HUDEP-2 (cell line): ENCODE measurements around the gene PRCD.

Source experiments
- DNase-seq, 76 experiments: peaks; one replicate each; lab custom pipeline; 2025; ENCODE audit not compliant: unreplicated experiment in 76 of 76; lab: John Stamatoyannopoulos, UW

PRCD gene

DNA sequence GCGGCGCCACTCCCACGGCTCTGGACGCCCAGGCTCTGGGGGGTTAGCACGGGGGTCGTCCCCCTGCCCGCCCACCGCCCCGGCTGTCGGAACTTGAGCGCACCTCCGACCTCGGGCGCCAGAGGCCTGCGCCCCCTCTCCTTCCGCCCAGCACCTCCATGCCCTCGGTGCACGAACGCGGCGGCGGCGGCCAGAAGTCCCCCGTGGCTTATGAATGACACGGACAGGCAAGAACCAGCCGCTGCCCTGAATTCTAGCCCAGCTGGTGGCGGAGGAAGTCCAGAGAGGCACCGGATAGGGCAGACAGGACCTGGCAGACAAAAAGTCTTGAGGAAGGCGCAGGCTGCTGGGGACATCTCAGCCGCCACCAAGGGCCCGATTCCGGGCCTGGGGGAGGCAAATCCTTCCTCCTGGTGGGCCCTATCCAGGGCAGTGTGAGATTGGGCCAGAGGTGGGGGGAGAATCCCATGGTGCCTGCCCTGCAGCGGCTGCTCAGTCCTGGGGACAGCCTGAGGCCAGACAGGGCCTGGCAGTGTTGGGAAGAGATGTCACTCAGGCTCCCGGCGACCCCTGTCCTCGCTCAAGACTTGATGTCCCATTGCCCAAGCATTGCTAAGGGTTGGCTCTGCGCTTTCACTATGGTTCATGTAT, 1.4 kb upstream of the PRCD start:
- no peak for DNase-seq

DNA sequence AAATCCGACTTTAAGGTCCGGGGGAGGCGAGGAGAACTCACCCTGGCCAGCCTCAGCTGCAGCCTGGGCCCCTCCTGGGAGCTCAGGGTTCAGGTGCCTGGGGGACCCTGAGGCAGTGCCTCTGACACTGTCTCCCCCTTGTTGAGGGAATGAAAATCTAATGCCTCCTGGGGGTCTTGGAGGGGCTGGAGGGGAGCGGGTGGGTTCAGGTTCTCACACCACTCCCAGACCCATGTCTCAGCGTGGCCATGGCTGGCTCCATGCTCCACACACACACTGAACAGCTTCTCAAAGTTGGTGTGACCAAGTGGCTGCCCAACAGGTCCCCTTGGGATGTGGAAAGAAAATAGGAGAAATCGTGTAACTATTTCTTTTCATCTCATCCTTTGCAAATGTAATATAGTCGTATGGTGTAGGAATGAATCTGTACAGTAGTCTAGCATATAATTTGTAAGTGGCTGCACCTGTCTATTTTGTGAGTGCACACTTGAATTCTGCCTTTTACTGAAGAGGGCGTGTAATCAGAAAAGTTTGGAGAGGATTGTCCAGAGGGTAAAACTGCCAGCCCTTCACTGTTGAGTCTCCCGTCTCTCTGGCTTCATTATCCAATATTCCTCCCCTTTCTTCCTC, 788 bp upstream of the PRCD start:
- no peak for DNase-seq

DNA sequence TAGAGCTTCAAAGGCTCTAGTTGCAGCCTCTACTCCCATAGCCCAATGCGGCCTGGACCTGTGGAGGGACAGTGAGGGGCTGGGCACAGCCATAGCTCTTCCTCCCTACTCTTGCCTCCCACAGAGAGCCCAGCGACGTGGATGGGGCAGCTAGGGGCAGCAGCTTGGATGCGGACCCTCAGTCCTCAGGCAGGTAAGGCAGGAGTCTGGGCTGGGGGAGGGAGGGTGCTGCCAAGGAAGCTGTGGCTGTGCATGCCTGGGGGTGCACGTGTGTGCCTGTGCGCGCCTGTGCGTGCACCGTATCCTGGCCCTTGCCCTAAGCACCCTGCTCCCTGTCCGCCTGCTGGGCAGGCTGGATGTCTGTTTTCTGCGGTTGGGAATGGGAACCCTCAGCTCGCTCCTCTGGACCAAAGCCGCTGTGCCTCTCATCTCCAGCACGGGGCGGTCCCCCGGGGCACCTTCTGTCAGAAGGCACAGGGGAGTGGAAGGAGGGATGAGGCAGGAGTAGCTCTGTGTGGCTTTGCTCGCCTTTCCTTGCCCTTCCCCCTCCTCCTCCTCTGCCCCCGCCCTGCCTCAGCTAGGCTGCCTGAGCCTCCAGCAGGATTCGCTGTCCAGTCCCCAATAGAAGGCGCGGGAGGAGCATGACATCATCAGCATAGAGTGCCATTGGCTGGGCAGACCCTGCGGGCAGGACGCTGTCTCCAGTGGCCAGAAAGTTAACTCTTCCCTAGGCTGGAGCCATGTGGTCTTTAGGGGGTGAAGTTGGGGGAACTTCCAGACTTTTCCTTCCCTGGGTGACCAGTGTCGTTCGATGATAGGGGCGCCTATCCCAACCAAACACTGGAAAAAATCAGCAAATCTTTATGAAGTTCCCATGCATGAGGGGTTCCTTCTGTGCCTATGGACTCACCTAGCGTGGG, 797 bp downstream of the PRCD start:
- peak in 66 of 76 experiments; percentile 8 to 91 (median 58) for DNase-seq

DNA sequence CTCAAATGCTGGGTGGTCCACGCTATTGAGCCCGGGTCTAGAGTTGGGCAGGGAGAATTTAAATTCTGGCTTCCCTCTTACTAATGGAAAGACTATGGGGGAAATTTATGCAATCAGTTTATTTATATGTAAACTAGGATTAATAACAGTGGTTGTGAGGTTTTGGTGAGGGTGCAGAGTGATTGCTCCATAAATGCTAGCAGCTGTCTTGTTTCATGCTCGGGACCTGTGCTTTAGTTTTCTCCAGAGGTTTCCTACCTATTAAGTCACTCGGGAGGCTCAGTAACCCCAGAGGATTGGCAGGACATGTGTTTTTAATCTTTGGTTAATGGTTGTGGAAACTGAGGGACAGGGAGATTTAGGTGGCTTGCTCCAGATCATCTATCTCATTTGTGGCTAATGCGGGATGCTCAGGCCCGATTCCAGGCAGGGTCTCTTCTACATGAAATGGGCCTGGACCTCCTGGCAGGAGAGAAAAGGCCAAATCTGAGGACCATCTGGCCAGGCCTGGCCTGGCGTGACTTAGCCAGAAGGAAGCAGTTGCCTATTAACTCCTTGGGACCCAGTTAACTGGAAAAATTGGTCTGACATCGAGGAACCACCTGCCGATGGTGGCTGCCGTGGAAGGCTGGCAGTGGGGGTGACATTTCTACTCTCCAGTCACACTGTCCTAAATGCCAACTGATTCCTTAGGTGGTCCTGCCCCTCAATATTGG, 2.1 kb downstream of the PRCD start:
- DNase-seq = no peak

DNA sequence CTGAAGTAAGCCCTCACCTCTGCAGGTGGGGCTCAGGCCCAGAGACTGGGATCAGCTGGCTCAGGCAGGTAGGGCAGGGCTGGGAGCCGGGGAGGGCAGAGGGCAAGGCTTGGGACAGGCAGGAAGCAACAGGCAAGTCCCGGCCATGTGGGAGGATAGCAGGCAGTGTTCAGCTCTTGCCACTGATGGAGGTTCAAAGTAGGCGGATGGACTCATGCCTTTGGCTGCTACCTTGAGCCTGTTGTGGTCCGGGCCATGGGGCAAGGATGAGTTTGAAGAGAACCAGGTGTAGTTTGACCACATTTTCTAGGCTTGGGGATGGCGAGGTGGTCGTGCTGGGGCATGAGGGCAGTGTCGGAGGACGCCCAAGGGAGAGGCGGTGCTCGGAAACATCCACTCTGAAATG, 2.7 kb downstream of the PRCD start:
- DNase-seq = no peak

DNA sequence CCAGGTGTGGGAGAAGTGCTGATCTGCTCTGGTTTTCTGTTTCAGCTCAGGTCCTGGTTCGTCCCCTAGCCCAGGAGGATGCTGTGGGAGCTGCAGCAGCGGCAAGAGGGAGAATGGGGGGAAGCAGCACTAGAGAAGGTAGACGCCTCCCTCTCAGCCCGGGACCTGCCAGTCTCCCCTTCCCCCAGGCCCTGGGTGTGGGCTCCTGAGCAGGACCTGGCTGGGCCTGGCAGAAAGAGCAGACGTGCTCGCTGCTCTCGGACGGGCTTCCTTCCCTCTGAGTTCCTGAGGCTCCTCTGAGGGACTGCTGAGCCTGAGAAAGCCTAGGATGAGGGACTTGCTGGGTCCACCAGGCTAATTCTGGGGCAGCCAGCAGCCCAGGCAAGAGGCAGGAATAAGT, 3.1 kb downstream of the PRCD start:
- DNase-seq = no peak

DNA sequence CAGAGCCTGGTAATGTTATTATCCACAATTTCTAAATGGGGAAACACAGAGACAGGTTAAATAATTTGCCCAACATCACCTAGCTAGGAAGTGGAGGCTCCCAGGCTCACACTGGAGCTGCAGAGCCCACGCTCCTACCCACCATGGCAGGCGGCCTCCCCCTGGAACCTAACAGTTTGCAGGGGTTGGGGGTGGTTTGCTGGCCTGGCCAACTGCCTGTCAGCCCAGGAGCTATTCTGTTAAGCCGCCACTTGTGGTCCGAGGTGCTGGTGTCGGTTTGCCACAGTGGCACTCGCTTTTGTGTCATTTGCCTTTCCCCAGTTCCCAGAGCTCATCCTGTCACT, 3.6 kb downstream of the PRCD start:
- no peak for DNase-seq

DNA sequence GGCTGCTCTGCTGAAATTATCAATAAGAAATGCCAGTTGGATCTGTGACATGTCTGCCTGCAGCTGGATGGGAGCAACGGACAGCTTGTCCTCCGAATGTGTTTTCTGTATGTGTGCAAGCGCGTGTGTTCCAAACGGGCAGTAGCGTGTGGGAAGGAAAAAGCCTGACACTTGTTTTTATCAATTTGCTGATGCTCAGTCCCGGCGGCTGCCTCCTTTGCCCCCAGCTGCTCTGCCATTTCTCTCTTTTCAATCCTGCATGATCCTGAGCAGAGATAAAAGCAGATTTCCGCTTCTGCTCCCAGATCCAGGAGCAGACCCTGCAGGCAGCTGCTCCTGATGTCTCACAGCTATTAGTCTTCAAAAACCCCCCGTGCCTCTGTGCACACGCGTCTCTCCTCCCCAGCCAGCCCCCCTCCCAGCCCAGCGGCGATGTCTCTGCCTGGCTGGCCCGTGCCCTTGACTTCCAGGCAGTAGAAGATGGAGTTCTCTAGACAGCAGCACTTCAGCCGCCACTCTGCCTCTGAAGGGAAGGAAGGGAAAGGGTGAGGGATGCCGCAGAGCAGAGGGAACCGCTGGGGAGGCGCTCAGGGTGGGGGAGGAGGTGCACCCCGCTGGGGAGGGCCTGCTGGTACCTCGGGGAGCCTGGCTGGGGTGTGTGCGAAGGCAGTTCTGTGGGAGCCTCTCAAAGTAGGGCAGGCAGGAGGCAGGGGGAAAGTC, 4.1 kb downstream of the PRCD start:
- DNase-seq = no peak

DNA sequence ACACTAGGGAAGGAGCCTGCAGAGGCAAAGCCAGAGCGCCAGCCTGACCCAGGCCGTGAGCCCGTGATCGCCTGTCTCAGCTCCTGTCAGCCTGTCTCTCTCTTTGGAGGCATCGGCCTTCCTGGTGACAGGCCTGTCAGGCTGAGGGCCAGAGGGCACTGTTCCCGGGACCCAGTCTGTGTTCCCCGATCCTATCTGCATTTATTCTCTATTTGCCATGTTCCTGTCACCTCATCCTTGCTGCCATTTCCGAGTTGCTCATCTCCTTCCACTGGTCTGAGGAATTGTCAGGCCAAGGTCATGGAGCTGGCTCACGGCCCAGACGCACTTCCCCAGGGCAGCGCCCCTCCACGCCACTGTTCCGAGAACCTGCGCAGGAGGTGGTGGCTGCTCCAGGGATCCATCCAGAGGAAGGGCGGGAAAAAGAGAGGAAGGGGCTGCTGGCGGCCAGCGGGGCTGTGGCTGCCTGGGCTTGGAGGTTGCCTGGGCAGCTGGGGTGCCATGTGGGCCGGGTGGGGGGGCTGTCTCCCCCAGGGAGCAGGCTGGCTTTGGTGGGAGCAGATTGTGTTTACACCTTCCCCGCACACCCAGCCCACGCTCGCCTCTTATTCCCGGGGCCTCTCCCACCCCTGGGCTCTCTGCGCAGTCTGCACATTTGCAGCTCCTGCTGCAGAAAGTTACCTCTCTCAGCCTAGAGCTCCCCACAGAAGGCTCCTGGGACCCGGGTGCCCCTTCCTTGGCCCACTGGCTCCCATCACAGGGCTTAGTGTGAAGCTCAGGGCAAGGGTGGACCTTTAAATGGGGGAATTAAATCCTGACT, 4.9 kb downstream of the PRCD start:
- no peak for DNase-seq

DNA sequence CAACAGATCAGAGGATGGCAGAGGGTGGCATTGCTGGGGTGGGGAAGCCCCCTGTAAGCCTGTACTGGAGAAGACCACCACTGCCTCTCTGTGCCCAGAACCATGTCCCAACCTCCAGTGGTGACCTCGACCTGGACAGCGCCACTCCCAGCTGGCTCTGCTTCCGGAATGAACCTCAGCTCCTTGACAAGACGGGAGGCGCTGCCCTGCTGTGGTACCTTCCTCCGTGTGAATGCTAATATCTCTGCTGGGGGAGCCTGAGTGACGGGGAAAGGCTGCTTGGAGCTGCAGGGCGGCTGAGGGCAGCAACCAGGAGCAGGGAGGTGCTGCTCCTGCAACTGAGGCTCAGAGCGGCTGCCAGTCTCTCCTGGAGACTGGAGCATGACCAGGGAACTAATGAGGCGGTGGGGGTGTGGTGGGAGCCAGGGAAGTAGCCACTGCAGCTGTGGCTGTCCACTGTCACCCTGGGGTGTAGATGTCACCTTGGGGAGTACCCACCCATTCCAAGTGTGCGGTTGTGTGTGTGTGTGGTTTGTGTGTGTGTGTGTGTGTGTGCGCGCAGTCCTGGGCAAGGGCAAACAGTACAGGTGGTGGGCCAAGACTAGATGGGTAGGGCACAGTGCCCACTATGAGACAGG, 6.2 kb downstream of the PRCD start:
- DNase-seq = no peak

DNA sequence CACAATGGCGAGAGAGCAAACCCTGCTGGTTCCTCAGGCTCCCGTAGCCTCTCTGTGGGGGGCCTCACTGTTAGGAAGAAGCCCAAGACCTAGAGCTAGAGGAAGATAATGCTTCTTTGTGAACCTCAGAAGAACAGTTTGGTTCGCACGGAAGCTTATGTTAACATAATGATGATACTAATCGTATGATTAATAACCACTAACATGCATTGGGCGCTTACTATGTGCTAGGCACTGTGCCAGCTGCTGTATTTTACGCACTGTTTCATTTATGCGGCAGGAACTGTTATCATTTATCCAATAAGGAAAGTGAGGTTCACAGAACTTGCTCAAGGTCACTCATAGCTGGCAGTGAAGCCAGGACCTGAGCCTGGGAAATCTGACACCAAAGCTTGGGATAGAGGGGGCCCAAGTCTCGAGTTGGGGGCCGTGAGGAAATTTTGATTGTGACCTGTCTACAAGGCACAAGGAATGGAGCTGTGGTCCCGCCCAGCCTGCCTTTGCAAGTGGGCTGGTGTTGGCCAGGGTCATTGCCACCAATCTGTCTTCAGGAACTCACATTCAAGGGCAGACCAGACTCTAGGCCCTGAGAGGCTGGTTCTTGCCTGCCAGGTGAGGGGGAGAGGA, 6.8 kb downstream of the PRCD start:
- DNase-seq = no peak

DNA sequence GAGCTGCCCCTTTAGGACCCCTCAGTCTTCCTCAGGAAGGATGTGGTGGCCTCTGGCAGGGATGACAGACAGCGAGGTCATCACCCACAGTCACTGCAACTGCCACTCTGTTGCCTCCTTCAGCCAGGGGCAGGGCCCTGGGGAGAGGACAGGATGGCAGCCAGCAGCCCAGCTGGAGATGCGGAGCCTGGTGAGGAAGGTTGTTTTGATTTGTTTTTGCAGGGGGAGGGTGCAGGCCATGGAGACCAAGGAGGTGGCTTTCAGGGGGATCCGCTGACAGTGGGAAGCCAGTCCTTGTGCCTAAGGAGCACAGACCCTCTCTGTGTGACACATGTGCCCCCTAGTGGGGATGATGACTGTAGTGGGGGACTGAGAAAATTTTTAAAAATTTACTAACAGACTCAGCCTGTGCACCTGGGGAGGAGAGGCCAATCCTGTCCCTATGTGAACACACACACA, 7.4 kb downstream of the PRCD start:
- DNase-seq = peak in 50 of 76 experiments; percentile 3 to 72 (median 45)

DNA sequence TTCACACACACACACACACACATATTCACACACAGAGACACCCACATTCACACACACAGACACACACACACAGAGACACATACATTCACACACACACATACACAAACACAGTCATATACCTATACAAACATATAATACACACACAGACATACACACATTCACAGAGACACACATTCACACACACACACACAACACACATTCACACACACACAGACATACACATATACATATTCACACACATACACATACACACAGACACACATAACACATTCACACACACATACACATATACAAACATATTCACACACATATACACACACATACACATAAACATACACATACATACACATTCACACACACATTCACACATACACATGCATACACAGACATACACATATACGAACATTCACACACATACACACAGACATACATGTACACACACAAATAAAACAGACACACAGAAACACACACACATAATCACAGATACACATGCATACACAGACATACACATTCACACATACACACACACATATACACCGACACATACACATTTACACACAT, 7.9 kb downstream of the PRCD start:
- DNase-seq = no peak

DNA sequence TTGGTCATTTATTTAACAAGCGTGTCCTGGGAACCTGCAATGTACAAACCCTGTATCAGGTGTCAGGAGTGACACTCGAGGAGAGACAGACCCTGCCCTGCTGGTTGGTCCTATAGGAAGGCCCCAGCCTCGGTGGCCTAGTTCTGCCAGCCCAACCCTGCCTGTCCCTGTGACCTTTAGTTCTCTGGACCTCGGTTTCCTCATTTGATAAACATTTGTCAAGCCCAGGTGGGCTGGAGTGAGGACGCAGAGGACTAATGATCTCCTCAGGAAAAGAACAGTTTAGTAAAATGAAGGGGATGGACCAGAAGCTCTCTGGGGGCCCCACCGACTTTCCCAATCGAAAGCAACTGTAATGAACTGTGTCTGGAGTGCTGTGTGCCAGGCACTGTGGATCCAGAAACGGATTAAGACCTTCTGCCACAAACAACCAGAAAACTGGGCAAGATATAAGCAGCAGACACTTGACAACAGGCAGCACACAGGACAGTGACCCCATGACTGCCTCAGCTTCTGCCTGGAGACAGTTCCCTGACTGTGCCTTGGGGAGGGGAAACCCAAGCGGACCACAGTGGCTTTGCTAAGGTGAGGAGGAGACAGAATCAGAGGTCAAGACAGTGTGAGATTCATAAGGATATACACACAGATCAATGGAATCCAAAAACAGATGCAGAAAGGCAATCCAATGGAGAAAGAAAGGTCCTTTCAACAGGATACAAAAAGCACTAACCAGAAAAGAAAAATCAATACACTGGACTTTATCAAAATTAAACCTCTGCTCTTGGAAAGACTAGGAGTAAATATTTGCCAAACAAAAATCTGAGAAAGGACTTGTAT, 8.8 kb downstream of the PRCD start:
- no peak for DNase-seq

DNA sequence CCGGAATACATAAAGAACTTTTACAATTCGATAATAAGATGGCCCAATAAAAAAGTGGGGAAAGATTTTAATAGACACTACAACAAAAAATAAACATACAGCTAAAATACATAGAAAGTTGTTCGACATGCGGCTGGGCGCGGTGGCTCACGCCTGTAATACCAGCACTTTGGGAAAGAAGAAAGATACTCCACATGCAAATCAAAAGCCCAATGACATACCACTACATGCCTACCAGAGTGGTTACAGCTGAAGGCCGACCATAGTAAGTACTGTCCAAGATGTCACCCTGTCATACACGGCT, 9.3 kb downstream of the PRCD start:
- no peak for DNase-seq

DNA sequence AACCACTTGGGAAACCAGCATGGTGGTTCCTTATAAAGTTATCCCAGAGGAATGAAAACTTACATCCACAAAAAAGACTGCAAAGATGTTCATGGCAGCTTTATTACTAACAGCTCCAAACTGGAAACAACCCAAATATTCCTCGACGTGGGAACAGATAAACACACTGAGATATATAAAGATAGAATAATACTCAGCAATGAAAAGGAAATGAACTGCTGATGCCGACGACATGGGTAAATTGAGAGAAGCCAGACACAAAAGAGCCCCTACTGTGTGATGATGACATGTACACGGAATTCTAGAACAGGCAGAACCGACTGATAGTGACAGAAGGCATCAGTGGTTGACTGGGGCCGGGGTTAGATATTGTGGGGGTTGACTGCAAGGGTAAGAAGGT, 9.7 kb downstream of the PRCD start:
- no peak for DNase-seq

DNA sequence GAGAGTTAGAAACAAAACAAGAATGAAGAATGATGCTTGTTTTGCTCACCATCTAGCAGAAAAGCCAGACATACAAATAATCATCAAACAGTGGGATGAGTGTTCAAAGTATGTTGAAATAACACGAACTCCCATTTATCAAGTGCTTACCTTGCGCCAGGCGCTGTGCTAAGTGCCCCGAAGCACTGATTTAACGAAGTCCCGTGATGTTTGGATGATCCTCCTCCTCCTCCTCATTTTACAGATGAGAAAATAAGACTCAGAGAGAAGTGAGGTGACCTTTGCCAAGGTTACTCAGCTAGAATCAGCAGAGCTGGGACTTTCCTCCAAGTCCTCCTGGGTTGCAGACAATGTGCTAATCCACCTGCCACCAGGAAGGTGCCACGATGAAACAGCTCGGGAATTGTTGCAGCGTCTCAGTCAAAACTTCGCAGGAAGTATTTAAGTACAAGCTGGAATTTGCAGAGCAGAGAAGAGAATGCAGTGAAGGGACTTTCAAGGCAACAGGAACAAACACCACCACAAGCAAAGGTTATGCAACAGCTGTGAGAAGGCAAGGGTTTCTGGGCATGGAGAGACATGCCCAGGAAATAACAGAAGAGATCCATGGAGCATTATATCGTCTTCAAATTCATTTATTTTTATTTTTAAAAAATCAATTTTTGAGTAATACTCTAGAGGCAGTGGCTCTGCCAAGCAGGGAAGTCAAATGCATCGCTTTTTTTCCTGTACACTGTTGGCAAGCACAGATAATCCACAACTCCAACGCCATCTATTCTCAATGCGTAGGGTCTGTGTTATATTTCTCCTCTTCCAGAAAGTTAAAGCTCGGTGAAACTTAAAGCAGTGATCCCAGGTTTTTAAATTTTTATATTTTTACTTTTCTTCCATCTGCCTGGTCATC, 11.1 kb downstream of the PRCD start:
- DNase-seq = no peak
